HepG2 (cell line): Measurements from ENCODE around the gene EEPD1. TPM values are rescaled to one million over a fixed set of nuclear protein-coding genes. Genes with fewer than 3 reads are reported as not detected.

ENCODE experiments used
- BCL6 ChIP-seq: IDR thresholded peaks from 2 replicates; pipeline ENCODE4 v1.6.1; 2016; ENCODE audit warnings: missing genetic modification reagents, missing compliant biosample characterization
- DMAP1 ChIP-seq: IDR thresholded peaks from 2 replicates; pipeline ENCODE4 v1.6.1; 2016
- FOXK1 ChIP-seq: sonication (generic); formaldehyde crosslinking; IDR thresholded peaks from 2 replicates; pipeline ENCODE4 v1.4.0; 2020; ENCODE audit warnings: low read depth, missing genetic modification reagents, borderline replicate concordance
- HBP1 ChIP-seq: IDR thresholded peaks from 2 replicates; pipeline ENCODE4 v1.6.1; 2016; ENCODE audit warnings: low read depth, control low read depth
- HNF4G ChIP-seq, 2 experiments: sonication (generic) in 1 of 2; formaldehyde crosslinking in 1 of 2; IDR thresholded peaks; 2 replicates each; pipeline versions ENCODE4 v1.4.0 to v1.6.1; 2011 to 2020; ENCODE audit warnings: borderline replicate concordance in 2 of 2, low read depth in 2 of 2, mild to moderate bottlenecking in 2 of 2, low read length in 1 of 2, missing genetic modification reagents in 1 of 2, moderate library complexity in 1 of 2
- IRF2 ChIP-seq: IDR thresholded peaks from 2 replicates; pipeline ENCODE4 v1.6.1; 2018; ENCODE audit warnings: missing genetic modification reagents, missing compliant biosample characterization
- KAT8 ChIP-seq: IDR thresholded peaks from 2 replicates; pipeline ENCODE4 v1.6.1; 2016; ENCODE audit warnings: missing genetic modification reagents, missing compliant biosample characterization
- MED8 ChIP-seq: sonication (generic); formaldehyde crosslinking; IDR thresholded peaks from 2 replicates; pipeline ENCODE4 v1.8.1; 2023; ENCODE audit warnings: mild to moderate bottlenecking, missing genetic modification reagents; ENCODE audit not compliant: insufficient replicate concordance
- NAIF1 ChIP-seq: sonication (generic); formaldehyde crosslinking; IDR thresholded peaks from 2 replicates; pipeline ENCODE4 v1.5.0; 2020; ENCODE audit warnings: mild to moderate bottlenecking, missing genetic modification reagents, borderline replicate concordance
- PCBP1 ChIP-seq: fragments of 200-400 bp; formaldehyde crosslinking; IDR thresholded peaks from 2 replicates; pipeline ENCODE4 v1.6.1; 2017; ENCODE audit warnings: mild to moderate bottlenecking, low read depth, low read length, borderline replicate concordance
- PHF5A ChIP-seq: IDR thresholded peaks from one replicate; pipeline ENCODE4 v1.6.1; 2018; ENCODE audit warnings: low read depth, missing genetic modification reagents; ENCODE audit not compliant: unreplicated experiment
- PRDM10 ChIP-seq: sonication (generic); formaldehyde crosslinking; IDR thresholded peaks from 2 replicates; pipeline ENCODE4 v1.4.0; 2020; ENCODE audit warnings: low read depth, missing genetic modification reagents
- TFDP2 ChIP-seq: sonication (generic); formaldehyde crosslinking; IDR thresholded peaks from 2 replicates; pipeline ENCODE4 v1.4.0; 2020; ENCODE audit warnings: missing genetic modification reagents
- ZFP36L1 ChIP-seq: sonication (generic); formaldehyde crosslinking; IDR thresholded peaks from 2 replicates; pipeline ENCODE4 v1.8.0; 2022; ENCODE audit warnings: mild to moderate bottlenecking, missing genetic modification reagents, moderate library complexity
- ZNF234 ChIP-seq: sonication (generic); formaldehyde crosslinking; conservative IDR thresholded peaks from 2 replicates; pipeline ENCODE4 v1.5.1; 2020; ENCODE audit warnings: mild to moderate bottlenecking, missing genetic modification reagents
- ZNF317 ChIP-seq: sonication (generic); formaldehyde crosslinking; IDR thresholded peaks from 2 replicates; pipeline ENCODE4 v1.5.0; 2020; ENCODE audit warnings: mild to moderate bottlenecking, missing genetic modification reagents
- ZNF337 ChIP-seq: sonication (generic); formaldehyde crosslinking; IDR thresholded peaks from 2 replicates; pipeline ENCODE4 v1.5.1; 2020; ENCODE audit warnings: missing genetic modification reagents, low read depth, mild to moderate bottlenecking, borderline replicate concordance
- ZNF724P ChIP-seq: sonication (generic); formaldehyde crosslinking; IDR thresholded peaks from 2 replicates; pipeline ENCODE4 v1.8.0; 2022; ENCODE audit warnings: missing genetic modification reagents, borderline replicate concordance
- ZNF773 ChIP-seq: sonication (generic); formaldehyde crosslinking; IDR thresholded peaks from 2 replicates; pipeline ENCODE4 v1.4.0; 2020; ENCODE audit warnings: missing genetic modification reagents, borderline replicate concordance
- polyA plus RNA-seq, 8 experiments: library from polyadenylated mRNA; depleted of rRNA in 3 of 8; stranded (reverse) in 7 of 8; unstranded in 1 of 8; fragments of >200 nt; fragmentation: Illumina TruSeq in 4 of 8; extraction: Trizol in 4 of 8; gene quantifications; 2 replicates each; pipeline versions ENCODE4 v1.2.1 to v1.2.3, GENCODE V29; 2011 to 2016; ENCODE audit warnings: low read depth in 4 of 8, missing spikeins in 1 of 8, mixed read lengths in 1 of 8; ENCODE audit not compliant: insufficient read depth in 1 of 8
- total RNA-seq, 5 experiments: library from RNA; depleted of rRNA; stranded (reverse); fragments of >200 nt; fragmentation: Illumina TruSeq; extraction: Trizol; gene quantifications; 2 replicates each; pipeline ENCODE4 v1.2.3, GENCODE V29; 2016; ENCODE audit warnings: low read depth in 1 of 5
- TF ChIP-seq, protein P1 (sequence below): sonication (generic); formaldehyde crosslinking; IDR thresholded peaks from 2 replicates; pipeline ENCODE4 v1.8.0; 2022; ENCODE audit warnings: low read depth, missing genetic modification reagents

EEPD1 gene
- total and polyA plus RNA-seq, 2 of the 13 experiments (the other 11 are each of a cell fraction or from before 2014, with no cell fraction given) = 10.1 to 16.4 TPM

DNA sequence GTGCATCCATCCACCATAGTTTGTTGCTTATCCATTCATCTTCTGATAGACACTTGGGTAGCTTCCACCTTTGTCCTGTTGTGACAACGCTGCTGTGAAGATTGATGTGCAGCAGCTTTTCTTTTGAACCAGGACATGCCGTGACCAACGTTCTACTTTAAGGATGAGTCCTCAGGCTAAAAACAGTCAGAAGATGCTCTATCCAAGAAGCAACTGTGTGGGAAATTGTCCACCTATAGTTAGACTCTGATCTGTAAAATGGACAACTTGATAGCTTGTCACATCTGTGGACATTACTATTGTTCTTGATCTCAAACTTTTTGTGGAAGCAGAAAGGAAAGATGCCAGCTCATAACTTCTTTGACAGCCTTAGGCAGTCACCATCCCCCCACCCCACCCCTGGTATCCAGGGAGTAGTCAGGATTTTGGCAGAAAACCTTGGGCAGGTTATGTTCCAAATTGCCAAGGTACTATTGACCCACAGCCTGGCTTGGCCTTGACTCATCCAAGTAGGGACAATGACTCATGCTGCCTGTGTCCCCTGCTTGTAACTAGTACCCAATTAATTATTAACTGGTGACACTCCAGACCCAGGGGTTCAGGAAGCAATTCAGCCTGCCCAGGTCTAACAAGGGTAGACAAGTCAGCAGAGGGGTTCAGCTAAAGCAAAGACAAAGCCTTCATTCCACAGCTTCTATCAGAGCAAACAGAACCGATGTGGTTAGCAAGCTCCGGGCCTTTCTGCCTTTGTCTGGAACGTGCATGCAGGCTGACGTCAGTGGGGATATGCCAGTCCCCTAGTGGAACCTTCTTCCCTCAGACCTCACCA, 137.0 kb downstream of the EEPD1 start (continued):
- TF ChIP-seq, protein P1, sequence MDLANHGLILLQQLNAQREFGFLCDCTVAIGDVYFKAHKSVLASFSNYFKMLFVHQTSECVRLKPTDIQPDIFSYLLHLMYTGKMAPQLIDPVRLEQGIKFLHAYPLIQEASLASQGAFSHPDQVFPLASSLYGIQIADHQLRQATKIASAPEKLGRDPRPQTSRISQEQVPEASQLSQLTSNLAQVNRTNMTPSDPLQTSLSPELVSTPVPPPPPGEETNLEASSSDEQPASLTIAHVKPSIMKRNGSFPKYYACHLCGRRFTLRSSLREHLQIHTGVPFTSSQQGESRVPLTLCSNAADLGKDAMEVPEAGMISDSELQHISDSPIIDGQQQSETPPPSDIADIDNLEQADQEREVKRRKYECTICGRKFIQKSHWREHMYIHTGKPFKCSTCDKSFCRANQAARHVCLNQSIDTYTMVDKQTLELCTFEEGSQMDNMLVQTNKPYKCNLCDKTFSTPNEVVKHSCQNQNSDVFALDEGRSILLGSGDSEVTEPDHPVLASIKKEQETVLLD (CRISPR knock-in tag) = 0 out of 2 replicates have a peak, but pooled peaks have one; percentile 42
- no peak for TF ChIP-seq ZNF773 (CRISPR knock-in tag)
- TF ChIP-seq ZNF234 = no peak
- no peak for TF ChIP-seq TFDP2
- TF ChIP-seq HNF4G (IDR thresholded peaks at IDR 0.05; ENCODE audit: borderline replicate concordance, low read depth, low read length) = peak; percentile 60; the same call in 1 of the 2 replicates
- TF ChIP-seq HNF4G (CRISPR knock-in tag; IDR thresholded peaks at IDR 0.05; ENCODE audit: borderline replicate concordance, low read depth) = peak; percentile 38; the same call in 1 of the 2 replicates
- TF ChIP-seq ZNF317 (CRISPR knock-in tag) = 0 out of 2 replicates have a peak, but pooled peaks have one; percentile 15
- TF ChIP-seq PHF5A (CRISPR knock-in tag) = peak; percentile 80
- peak; percentile 65 for TF ChIP-seq IRF2 (CRISPR knock-in tag)
- no peak for TF ChIP-seq PCBP1
- no peak for TF ChIP-seq NAIF1
- peak; percentile 75 for TF ChIP-seq MED8
- TF ChIP-seq KAT8 (CRISPR knock-in tag) = peak; percentile 48
- 0 out of 2 replicates have a peak, but pooled peaks have one; percentile 44 for TF ChIP-seq DMAP1
- peak; percentile 80; the same call in 1 of the 2 replicates for TF ChIP-seq FOXK1 (CRISPR knock-in tag)
- TF ChIP-seq PRDM10 (CRISPR knock-in tag) = 0 out of 2 replicates have a peak, but pooled peaks have one; percentile 21
- TF ChIP-seq HBP1 (CRISPR knock-in tag) = peak; percentile 85; the same call in 1 of the 2 replicates
- no peak for TF ChIP-seq ZNF724P (CRISPR knock-in tag)
- no peak for TF ChIP-seq ZNF337
- TF ChIP-seq BCL6 (CRISPR knock-in tag) = peak; percentile 71
- 0 out of 2 replicates have a peak, but pooled peaks have one; percentile 57 for TF ChIP-seq ZFP36L1 (CRISPR knock-in tag)
